Small intestine (tissue), 7 donors: Measurements from ENCODE around the gene GFRA1. TPM values are rescaled to one million over a fixed set of nuclear protein-coding genes. Genes with fewer than 3 reads are reported as not detected.
"Not testable (repeated sequence)": the region's sequence is repeated elsewhere in the genome, so short reads cannot be mapped to it uniquely, and the experiment has no call there.

Experiments used
- DNase-seq, 2 donors: peaks; one replicate each; pipeline versions ENCODE4 v3.0.0 to v3.0.0-alpha.2; 2013
- FAIRE-seq: peaks from 2 replicates; lab custom pipeline; 2012; peaks lifted over from hg19 to GRCh38; lab: Jason Lieb, UNC
- H3K27ac ChIP-seq, 3 donors: one replicate each; pipeline ENCODE4 v1.5.1; 2013; ENCODE audit warnings: low read length in 2 of 3, mild to moderate bottlenecking in 2 of 3, control low read depth in 1 of 3, inconsistent platforms in 1 of 3, low read depth in 1 of 3, moderate library complexity in 1 of 3
- H3K27me3 ChIP-seq, 3 donors: one replicate each; pipeline ENCODE4 v1.6.1; 2013; ENCODE audit warnings: low read length in 3 of 3, inconsistent platforms in 1 of 3; ENCODE audit not compliant: control insufficient read depth in 3 of 3, insufficient read depth in 3 of 3
- H3K36me3 ChIP-seq, 3 donors: one replicate each; pipeline ENCODE4 v1.6.1; 2013; ENCODE audit warnings: low read length in 3 of 3, inconsistent platforms in 1 of 3, low read depth in 1 of 3, mild to moderate bottlenecking in 1 of 3, moderate library complexity in 1 of 3; ENCODE audit not compliant: control insufficient read depth in 3 of 3, insufficient read depth in 2 of 3
- H3K4me1 ChIP-seq, 3 donors: one replicate each; pipeline ENCODE4 v1.6.1; 2013; ENCODE audit warnings: low read length in 2 of 3, inconsistent platforms in 1 of 3, low read depth in 1 of 3, mild to moderate bottlenecking in 1 of 3, moderate library complexity in 1 of 3; ENCODE audit not compliant: control insufficient read depth in 3 of 3, insufficient read depth in 2 of 3
- H3K4me3 ChIP-seq, 3 donors: one replicate each; pipeline ENCODE4 v1.5.1; 2013; ENCODE audit warnings: low read length in 3 of 3, control low read depth in 1 of 3, inconsistent platforms in 1 of 3, low read depth in 1 of 3, mild to moderate bottlenecking in 1 of 3, moderate library complexity in 1 of 3
- H3K9me3 ChIP-seq, 2 donors: one replicate each; pipeline ENCODE4 v1.6.1; 2013; ENCODE audit warnings: low read depth in 1 of 2, low read length in 1 of 2; ENCODE audit not compliant: control insufficient read depth in 2 of 2, insufficient read depth in 1 of 2
- WGBS, 3 donors: extraction: QIAGEN DNeasy Blood & Tissue Kit; methylation state at CpG; one replicate each; pipeline ENCODE4 v1.1.7; 2013; 5-methylcytosine and 5-hydroxymethylcytosine counted together
- polyA plus RNA-seq, 4 donors: library from polyadenylated mRNA; stranded (reverse) in 3 of 4; unstranded in 1 of 4; fragments of 200-250 nt in 3 of 4; fragments of 120-200 nt in 1 of 4; gene quantifications; one replicate each; pipeline versions ENCODE4 v1.2.1 to v1.2.3, GENCODE V29; 2013
- donor health status: healthy with polysubstance abuse.
- donor health status: control.
- donor health status: control.
- donor health status: Bipolar disorder and iron deficiency.
- donor health status: healthy.

The GFRA1 gene
- polyA plus RNA-seq, 4 donors, result 0.22 to 7.4 (median 1.6) TPM

DNA sequence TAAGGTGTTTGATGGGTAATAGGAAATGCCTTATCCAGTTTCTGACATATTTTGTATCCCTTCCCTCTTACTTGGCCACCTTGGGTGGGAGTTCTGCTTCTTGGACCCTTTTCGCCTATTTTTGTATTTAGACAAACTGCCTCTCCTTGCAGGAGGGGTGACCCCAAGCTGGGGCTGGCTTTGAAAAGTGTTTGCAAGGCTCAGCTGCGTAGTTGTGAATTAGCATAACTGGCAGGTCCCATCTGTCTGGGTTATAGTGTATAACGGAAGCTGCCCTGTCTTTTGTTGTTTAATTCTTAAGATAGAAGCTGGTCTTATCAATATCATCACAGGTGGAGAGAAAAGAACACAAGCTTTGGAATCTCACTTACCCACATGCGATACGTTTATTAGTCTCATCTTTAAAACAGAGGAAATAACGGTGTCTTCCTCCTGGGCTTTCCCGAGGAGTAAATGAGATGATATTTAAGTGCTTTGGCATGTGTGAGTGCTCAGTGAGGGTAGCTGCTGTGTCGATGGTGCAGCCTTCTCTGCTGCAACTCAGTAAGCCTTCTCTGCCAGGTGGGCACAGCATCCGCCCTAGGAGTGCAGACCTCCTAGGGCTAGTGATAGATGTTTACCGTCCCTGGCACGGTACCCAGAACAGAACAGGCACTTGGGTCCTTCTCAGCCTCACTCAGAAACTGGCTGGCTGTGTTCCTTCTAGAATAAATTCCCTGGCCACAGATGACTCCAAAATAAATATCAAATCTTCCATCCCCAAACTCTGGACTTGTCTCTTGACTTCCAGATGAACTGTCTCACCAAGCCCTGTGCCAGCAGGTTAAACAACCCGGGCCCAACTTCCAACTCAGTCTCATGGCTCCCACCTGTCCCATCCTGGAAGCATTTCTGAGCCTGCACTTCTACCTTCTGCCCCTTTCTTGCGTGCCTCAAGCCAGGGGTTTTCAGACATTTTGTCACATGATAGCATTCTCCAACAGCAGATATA, 227.3 kb downstream of the GFRA1 start:
- no peaks in the 10 kb centered on the region for H3K4me1 ChIP-seq
- H3K27ac ChIP-seq, result no peak overlapping the region
- WGBS, 3 donors, result 72 to 78% (median 76%) methylated on average over 13 of the region's 13 CpGs
- no peaks in the 10 kb centered on the region for H3K36me3 ChIP-seq
- no peaks in the 10 kb centered on the region for H3K27me3 ChIP-seq
- DNase-seq (no peak), FAIRE-seq (no peak)
- no peak overlapping the region for H3K4me3 ChIP-seq
- no peaks in the 10 kb centered on the region for H3K9me3 ChIP-seq

GRCh38 chr10:116044801-116045248, 228.2 kb downstream of the GFRA1 start:
- FAIRE-seq (no peak), DNase-seq (no peak)

DNA sequence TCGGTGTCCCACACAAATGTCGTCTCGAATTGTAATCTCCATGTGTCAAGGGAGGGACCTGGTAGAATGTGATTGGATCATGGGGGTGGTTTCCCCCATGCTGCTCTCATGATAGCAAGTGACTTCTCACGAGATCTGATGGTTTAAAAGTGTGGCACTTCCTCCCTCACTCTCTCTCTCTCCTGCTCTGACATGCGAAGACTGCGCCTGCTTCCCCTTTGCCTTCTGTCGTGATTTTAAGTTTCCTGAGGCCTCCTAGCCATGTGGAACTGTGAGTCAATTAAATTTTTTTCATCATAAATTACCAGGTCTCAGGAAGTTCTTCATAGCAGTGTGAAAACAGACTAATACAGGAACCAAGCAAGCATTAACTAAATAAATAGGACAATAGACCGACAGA, 229.1 kb downstream of the GFRA1 start:
- Histone ChIP-seq H3K4me1 (no peaks in the 10 kb centered on the region), H3K9me3 (no peaks in the 10 kb centered on the region), H3K4me3 (no peak overlapping the region), H3K27me3 (no peaks in the 10 kb centered on the region), H3K27ac (no peak overlapping the region), H3K36me3 (no peaks in the 10 kb centered on the region)
- FAIRE-seq, result no peak
- DNase-seq, result no peak
- WGBS, 3 donors, result 68 to 73% (median 73%) methylated on average over 8 of the region's 8 CpGs

More at GRCh38 chr10:116044801-116045248, 228.2 kb downstream of the GFRA1 start:
- Histone ChIP-seq H3K4me3 (no peak overlapping the region), H3K27ac (no peak overlapping the region), H3K36me3 (no peaks in the 10 kb centered on the region), H3K4me1 (no peaks in the 10 kb centered on the region), H3K27me3 (no peaks in the 10 kb centered on the region), H3K9me3 (no peaks in the 10 kb centered on the region)
- 72 to 81% (median 74%) methylated on average over 3 of the region's 3 CpGs for WGBS, 3 donors

GRCh38 chr10:116043304-116043703, 229.7 kb downstream of the GFRA1 start:
- DNase-seq (no peak), FAIRE-seq (no peak)
- Histone ChIP-seq H3K27ac (no peak overlapping the region), H3K36me3 (no peaks in the 10 kb centered on the region), H3K9me3 (no peaks in the 10 kb centered on the region), H3K4me1 (no peaks in the 10 kb centered on the region), H3K27me3 (no peaks in the 10 kb centered on the region), H3K4me3 (no peak overlapping the region)
- 70 to 78% (median 73%) methylated on average over 3 of the region's 3 CpGs for WGBS, 3 donors

DNA sequence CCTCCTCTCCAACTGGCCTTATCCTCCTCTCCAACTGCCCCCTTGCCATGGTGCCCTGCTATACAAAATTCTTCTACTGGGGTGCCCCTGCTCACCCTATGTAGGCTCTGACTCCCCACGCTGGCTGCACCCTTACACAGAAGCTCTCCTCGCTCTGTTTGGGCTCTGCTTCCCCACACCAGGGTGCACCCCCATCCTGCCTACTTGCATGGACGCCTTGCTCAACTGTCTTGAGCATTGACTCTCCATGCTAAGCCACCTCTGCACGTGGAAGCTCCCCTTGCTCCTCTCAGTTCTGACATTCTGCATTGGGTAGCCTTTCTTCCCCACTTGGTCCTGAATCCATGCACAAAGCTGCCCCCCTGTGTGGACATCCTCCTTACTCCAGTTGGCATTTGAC, 231.1 kb downstream of the GFRA1 start:
- FAIRE-seq (no peak), DNase-seq (no peak)
- H3K36me3 ChIP-seq, result no peaks in the 10 kb centered on the region
- no peaks in the 10 kb centered on the region for H3K27me3 ChIP-seq
- no peak overlapping the region for H3K27ac ChIP-seq
- no peaks in the 10 kb centered on the region for H3K9me3 ChIP-seq
- 81 to 86% (median 84%) methylated on average over 4 of the region's 4 CpGs for WGBS, 3 donors
- H3K4me3 ChIP-seq, result no peak overlapping the region
- H3K4me1 ChIP-seq, result no peaks in the 10 kb centered on the region

- H3K27me3 ChIP-seq, result no peaks in the 10 kb centered on the region
- no peaks in the 10 kb centered on the region for H3K9me3 ChIP-seq
- FAIRE-seq (no peak), DNase-seq (no peak)
- no peaks in the 10 kb centered on the region for H3K36me3 ChIP-seq
- H3K27ac ChIP-seq, result no peak overlapping the region
- 82 to 88% (median 85%) methylated on average over 6 of the region's 6 CpGs for WGBS, 3 donors
- no peaks in the 10 kb centered on the region for H3K4me1 ChIP-seq
- no peak overlapping the region for H3K4me3 ChIP-seq
Measured at GRCh38 chr10:116039612-116040011, 233.4 kb downstream of the GFRA1 start.

GRCh38 chr10:116038259-116038658, 234.7 kb downstream of the GFRA1 start:
- H3K4me1 ChIP-seq, result no peaks in the 10 kb centered on the region
- H3K4me3 ChIP-seq, result no peak overlapping the region
- FAIRE-seq, result no peak
- WGBS, 3 donors, result 54 to 64% (median 61%) methylated on average over 3 of the region's 3 CpGs
- no peaks in the 10 kb centered on the region for H3K36me3 ChIP-seq
- DNase-seq, result no peak
- H3K9me3 ChIP-seq, result no peaks in the 10 kb centered on the region
- H3K27me3 ChIP-seq, result no peaks in the 10 kb centered on the region
- no peak overlapping the region for H3K27ac ChIP-seq

DNA sequence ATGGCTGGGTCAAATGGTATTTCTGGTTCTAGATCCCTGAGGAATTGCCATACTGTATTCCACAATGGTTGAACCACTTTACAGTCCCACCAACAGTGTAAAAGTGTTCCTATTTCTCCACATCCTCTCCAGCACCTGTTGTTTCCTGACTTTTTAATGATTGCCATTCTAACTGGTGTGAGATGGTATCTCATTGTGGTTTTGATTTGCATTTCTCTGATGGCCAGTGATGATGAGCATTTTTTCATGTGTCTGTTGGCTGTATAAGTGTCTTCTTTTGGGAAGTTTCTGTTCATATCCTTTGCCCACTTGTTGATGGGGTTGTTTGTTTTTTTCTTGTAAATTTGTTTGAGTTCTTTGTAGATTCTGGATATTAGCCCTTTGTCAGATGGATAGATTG, 237.6 kb downstream of the GFRA1 start:
- not testable (repeated sequence) for H3K9me3 ChIP-seq, H3K27ac ChIP-seq, H3K4me1 ChIP-seq, DNase-seq, H3K36me3 ChIP-seq, H3K27me3 ChIP-seq, H3K4me3 ChIP-seq, FAIRE-seq
